Ovary (tissue), 9 donors: ENCODE results near the gene MCU. TPM values are rescaled to one million over a fixed set of nuclear protein-coding genes. Genes with fewer than 3 reads are reported as not detected.
"Not testable (repeated sequence)": the region's sequence is repeated elsewhere in the genome, so short reads cannot be mapped to it uniquely, and the experiment has no call there.

Experiments
- DNase-seq, 5 donors: peaks; one replicate each; pipeline ENCODE4 v3.0.0-alpha.2; 2019 to 2020
- H3K27ac ChIP-seq, 2 donors: fragments of 200-600 bp; one replicate each; pipeline versions ENCODE4 v1.5.1 to v1.8.0; 2019 to 2022
- H3K27me3 ChIP-seq: fragments of 200-600 bp; one replicate; pipeline ENCODE4 v1.8.0; 2022
- H3K36me3 ChIP-seq: fragments of 200-600 bp; sonication (generic); one replicate; pipeline ENCODE4 v1.5.1; 2019
- H3K4me1 ChIP-seq: one replicate; pipeline ENCODE4 v1.8.1; 2013; ENCODE audit warnings: mild to moderate bottlenecking, moderate library complexity; ENCODE audit not compliant: insufficient read depth
- H3K4me3 ChIP-seq: fragments of 200-600 bp; sonication (generic); one replicate; pipeline ENCODE4 v1.5.1; 2017
- H3K9me3 ChIP-seq, 2 donors: fragments of 200-600 bp in 1 of 2; sonication (generic) in 1 of 2; one replicate each; pipeline versions ENCODE4 v1.5.1 to v1.8.1; 2013 to 2019; ENCODE audit warnings: mild to moderate bottlenecking in 1 of 2, moderate library complexity in 1 of 2
- CTCF ChIP-seq, 3 donors: fragments of 450-650 bp in 2 of 3; fragments of 200-600 bp in 1 of 3; IDR thresholded peaks; one replicate each; pipeline versions ENCODE4 v1.5.1 to v1.8.0; 2016 to 2022; ENCODE audit warnings: antibody characterized with exemption in 3 of 3, mild to moderate bottlenecking in 1 of 3
- EP300 ChIP-seq: sonication (generic); formaldehyde crosslinking; IDR thresholded peaks from one replicate; pipeline ENCODE4 v1.6.1; 2017; ENCODE audit warnings: antibody characterized with exemption
- POLR2A ChIP-seq: fragments of 450-650 bp; IDR thresholded peaks from one replicate; pipeline ENCODE4 v1.6.1; 2017; ENCODE audit warnings: antibody characterized with exemption, mild to moderate bottlenecking, moderate library complexity
- WGBS, 3 donors: extraction: QIAGEN DNeasy Blood & Tissue Kit in 1 of 3; methylation state at CpG; one replicate each; pipeline versions ENCODE4 v1.1.5 to v1.1.7; 2013 to 2017; 5-methylcytosine and 5-hydroxymethylcytosine counted together
- intact Hi-C, 4 donors: fragments of 100-400 bp; cut with DNase I; formaldehyde crosslinking; loops; one replicate each; pipeline versions ENCODE4 v1.11.0 to v1.15.1; 2022 to 2023
- polyA plus RNA-seq, 2 donors: library from polyadenylated mRNA; stranded (reverse); fragments of 200-250 nt in 1 of 2; fragments of 350-450 nt in 1 of 2; fragmentation: Illumina TruSeq in 1 of 2; extraction: RNeasy Lipid Tissue Mini Kit (QIAGEN cat#74804) in 1 of 2; gene quantifications; one replicate each; pipeline ENCODE4 v1.2.3, GENCODE V29; 2013 to 2014
- total RNA-seq, 7 donors: library from RNA; depleted of rRNA in 2 of 7; stranded (reverse); fragments of >200 nt in 2 of 7; fragmentation: NEBNext Ultra II Directional in 3 of 7; extraction: Animal tissue kit (Norgen Biotek cat#: 25700) in 3 of 7; gene quantifications; one replicate each; pipeline versions ENCODE4 v1.1.0 to v1.2.4, GENCODE V29; 2016 to 2023
- donor health status: DM: no; HTN: no; CAD: no; lungs with moderate emphysema.
- donor health status: DM: no; HTN: no; CAD: no.
- donor health status: Bipolar disorder and iron deficiency.
- donor health status: DM: yes; HTN: yes; CAD: no.
- donor health status: DM: no; HTN: no; CAD: no.
- donor health status: DM: yes; HTN: yes; CAD: no.

MCU gene
- total and polyA plus RNA-seq, 9 donors, result 10.3 to 27.1 (median 12.8) TPM

DNA sequence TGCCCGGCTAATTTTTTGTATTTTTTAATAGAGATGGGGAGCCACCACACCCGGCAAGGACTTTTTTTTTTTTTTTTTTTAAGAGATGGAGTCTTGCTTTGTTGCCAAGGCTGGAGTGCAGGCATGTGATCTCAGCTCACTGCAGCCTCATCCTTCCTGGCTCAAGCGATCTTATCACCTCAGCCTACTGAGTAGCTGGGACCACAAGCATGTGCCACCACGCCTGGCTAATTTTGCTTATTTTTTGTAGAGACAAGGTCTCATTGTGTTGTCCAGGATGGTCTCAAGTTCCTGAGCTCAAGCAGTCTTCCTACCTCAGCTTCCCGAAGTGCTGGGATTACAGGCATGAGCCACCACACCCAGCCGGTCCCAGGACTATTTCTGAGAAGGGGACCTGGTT lies 9.3 kb upstream of the MCU start:
- 67 to 77% (median 76%) methylated on average over 6 of the region's 6 CpGs for WGBS, 3 donors
- Histone ChIP-seq H3K9me3 (no peaks in the 10 kb centered on the region), H3K27ac (no peak overlapping the region), H3K36me3 (no peaks in the 10 kb centered on the region), H3K4me1 (no peaks in the 10 kb centered on the region), H3K27me3 (no peaks in the 10 kb centered on the region), H3K4me3 (no peak overlapping the region)
- no peak for DNase-seq
- intact Hi-C loops, result no loop called here
- no peak for TF ChIP-seq POLR2A
- no peak for TF ChIP-seq EP300
- TF ChIP-seq CTCF (IDR thresholded peaks at IDR 0.05), result no peak

- DNase-seq, result no peak
- no peaks in the 10 kb centered on the region for H3K9me3 ChIP-seq
- no peaks in the 10 kb centered on the region for H3K4me1 ChIP-seq
- H3K36me3 ChIP-seq, result no peaks in the 10 kb centered on the region
- TF ChIP-seq POLR2A, result no peak
- no peak for TF ChIP-seq EP300
- H3K27ac ChIP-seq, result no peak overlapping the region
- H3K4me3 ChIP-seq, result no peak overlapping the region
- intact Hi-C loops, result no loop called here
- WGBS, 3 donors, result 87 to 90% (median 89%) methylated on average over 7 of the region's 7 CpGs
- H3K27me3 ChIP-seq, result no peaks in the 10 kb centered on the region
Measured at GRCh38 chr10:72685264-72685921, 6.5 kb upstream of the MCU start.

- H3K9me3 ChIP-seq, H3K4me3 ChIP-seq, H3K36me3 ChIP-seq, H3K27ac ChIP-seq, intact Hi-C loops, H3K27me3 ChIP-seq, H3K4me1 ChIP-seq, DNase-seq: not testable (repeated sequence)
- WGBS, 3 donors, result 92 to 95% (median 94%) methylated on average over 8 of the region's 8 CpGs
Measured at GRCh38 chr10:72686430-72686829, 5.5 kb upstream of the MCU start.

- no peak overlapping the region for H3K4me3 ChIP-seq
- H3K4me1 ChIP-seq, result no peaks in the 10 kb centered on the region
- WGBS, 3 donors, result 83 to 90% (median 88%) methylated on average over 6 of the region's 6 CpGs
- no peak for TF ChIP-seq EP300
- TF ChIP-seq CTCF (IDR thresholded peaks at IDR 0.05), result no peak
- TF ChIP-seq POLR2A, result no peak
- H3K9me3 ChIP-seq, result no peaks in the 10 kb centered on the region
- H3K27me3 ChIP-seq, result no peaks in the 10 kb centered on the region
- intact Hi-C loops, result no loop called here
- no peaks in the 10 kb centered on the region for H3K36me3 ChIP-seq
- no peak overlapping the region for H3K27ac ChIP-seq
- DNase-seq, result no peak
Measured at GRCh38 chr10:72687035-72687434, 4.9 kb upstream of the MCU start.

DNA sequence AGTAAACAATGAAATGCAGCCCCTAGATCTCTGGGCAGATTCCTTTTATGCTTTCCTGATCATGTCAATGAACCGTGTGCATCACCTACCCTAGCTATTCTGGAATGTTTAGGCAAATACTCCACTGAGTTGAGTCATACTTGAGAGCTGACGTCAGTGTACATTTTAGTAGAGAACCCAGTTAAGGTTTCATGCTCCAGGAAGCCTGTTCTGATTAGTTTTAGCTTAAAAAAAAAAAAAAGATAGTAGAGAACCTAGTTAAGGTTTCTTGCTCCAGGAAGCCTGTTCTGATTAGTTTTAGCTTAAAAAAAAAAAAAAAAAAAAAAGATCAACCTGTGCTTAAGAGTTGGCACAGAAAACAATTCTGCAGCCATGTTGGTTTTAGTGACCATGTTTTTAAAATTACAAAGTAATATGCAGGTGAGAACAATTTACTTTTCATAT lies 3.7 kb upstream of the MCU start:
- intact Hi-C loops, result no loop called here
- 44 to 61% (median 59%) methylated on average over 2 of the region's 2 CpGs for WGBS, 3 donors
- Histone ChIP-seq H3K36me3 (no peaks in the 10 kb centered on the region), H3K9me3 (no peaks in the 10 kb centered on the region), H3K4me3 (no peak overlapping the region), H3K27ac (no peak overlapping the region), H3K27me3 (no peaks in the 10 kb centered on the region), H3K4me1 (peaks cover 2% of the 10 kb centered on the region)
- DNase-seq, result no peak
- TF ChIP-seq EP300 (no peak), CTCF (IDR thresholded peaks at IDR 0.05) (no peak), POLR2A (no peak)
